ENCODE measurements around the gene MALT1. TPM values are rescaled to one million over a fixed set of nuclear protein-coding genes. Genes with fewer than 3 reads are reported as not detected.

The MALT1 gene
- total and polyA plus RNA-seq, 9 of the 15 experiments (the other 6 are each of a cell fraction or from before 2014, with no cell fraction given) = 0.14 to 1.6 (median 0.32) TPM

- Histone ChIP-seq H3K9me3 (replicated peaks; ENCODE audit: control insufficient read depth, insufficient read depth, low read depth, low read length) (no peaks in the 10 kb centered on the region), H3K9me1 (ENCODE audit: control insufficient read depth, insufficient read depth, low read length) (no peaks in the 10 kb centered on the region), H3K4me1 (replicated peaks in 1 of 2; ENCODE audit: control insufficient read depth in 2 of 2, insufficient read depth in 2 of 2, low read length in 2 of 2) (no peaks in the 10 kb centered on the region), H3K4me2 (ENCODE audit: insufficient read depth, low read length) (no peak overlapping the region), H3K9ac (ENCODE audit: insufficient read depth in 1 of 2, low read depth in 2 of 2, low read length in 2 of 2) (no peak overlapping the region), H3K27me3 (ENCODE audit: control insufficient read depth in 2 of 2, insufficient read depth in 2 of 2, low read length in 2 of 2) (no peaks in the 10 kb centered on the region), H3K27ac (ENCODE audit: extremely low read depth, low read depth, low read length) (no peak overlapping the region), H3K36me3 (ENCODE audit: control insufficient read depth, insufficient read depth, low read length) (no peaks in the 10 kb centered on the region), H4K20me1 (replicated peaks; ENCODE audit: control insufficient read depth, insufficient read depth, low read length) (no peaks in the 10 kb centered on the region), H2AFZ (ENCODE audit: low read depth, low read length) (no peak overlapping the region), H3K4me3 (no peak overlapping the region), H3K79me2 (ENCODE audit: control insufficient read depth, insufficient read depth, low read length) (no peaks in the 10 kb centered on the region)
- DNase-seq (ENCODE audit: extremely low read depth in 1 of 4, low spot score in 3 of 4) (no peak), FAIRE-seq (no peak), ATAC-seq (no peak)
- POLR2A ChIA-PET = no interaction called here
- in situ Hi-C loops (cut with MboI) (no loop called here), intact Hi-C loops (cut with micrococcal nuclease) (no loop called here)
- 33% methylated on average over 1 of the region's 2 CpGs for WGBS (ENCODE audit: insufficient coverage, low coverage, missing lambda C conversion rate)
- TF ChIP-seq MXI1 (IDR thresholded peaks at IDR 0.05; ENCODE audit: low read depth, low read length) (no peak), ATF3 (IDR thresholded peaks at IDR 0.05) (no peak), ATF3 (CRISPR knock-in tag; conservative IDR thresholded peaks at IDR 0.05) (no peak), RNF219 (CRISPR knock-in tag; IDR thresholded peaks at IDR 0.05) (no peak), NR2C1 (IDR thresholded peaks at IDR 0.05) (no peak), NR2C1 (tag; IDR thresholded peaks at IDR 0.05) (no peak), ZEB2 (IDR thresholded peaks at IDR 0.05) (no peak), E2F3 (CRISPR knock-in tag; IDR thresholded peaks at IDR 0.05) (no peak), HOMEZ (CRISPR knock-in tag; IDR thresholded peaks at IDR 0.05) (no peak), SUPT5H (IDR thresholded peaks at IDR 0.05) (no peak), MAFF (IDR thresholded peaks at IDR 0.05; ENCODE audit: low read length) (no peak), ZBTB26 (CRISPR knock-in tag; IDR thresholded peaks at IDR 0.05) (no peak), TBP (optimal IDR thresholded peaks at IDR 0.05; ENCODE audit: low read depth, low read length) (no peak), E2F8 (IDR thresholded peaks at IDR 0.05; ENCODE audit: low read depth, partially characterized antibody) (no peak)
- CTCF ChIA-PET (ENCODE audit: low intra/inter-chr PET ratio) = no interaction called here
- BruUV-seq (replicated peaks) = no TSS peak
Measured at GRCh38 chr18:58730618-58731017, 59.4 kb downstream of the MALT1 start.

Data from K562 (cell line).